GM20431 (cell line): Measurements from ENCODE around the gene SLC13A4.
"Not testable (repeated sequence)": the region's sequence is repeated elsewhere in the genome, so short reads cannot be mapped to it uniquely, and the experiment has no call there.

Source experiments
- in situ Hi-C: fragments of 300-500 bp; cut with MseI, MboI; formaldehyde crosslinking; loops from one replicate; pipeline ENCODE4 v1.15.0; 2020; ENCODE audit warnings: low sequenced_read_pairs; ENCODE audit not compliant: unreplicated experiment

The SLC13A4 gene

DNA sequence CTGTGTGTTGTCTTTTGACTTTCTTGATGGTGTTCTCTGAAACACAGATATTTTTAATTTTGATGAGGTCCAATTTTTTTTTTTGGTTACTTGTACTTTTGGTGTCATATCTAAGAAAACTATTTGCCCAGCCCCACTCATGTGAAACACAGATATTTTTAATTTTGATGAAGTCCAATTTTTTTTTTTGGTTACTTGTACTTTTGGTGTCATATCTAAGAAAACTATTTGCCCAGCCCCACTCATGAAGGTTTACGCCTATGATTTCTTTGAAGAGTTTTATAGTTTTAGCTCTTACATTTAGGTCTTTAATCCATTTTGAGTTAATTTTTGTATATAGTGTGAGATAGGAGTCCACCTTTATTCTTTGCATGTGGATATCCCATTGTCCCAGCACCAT is 60.4 kb downstream of the SLC13A4 start:
- in situ Hi-C loops, result not testable (repeated sequence)

DNA sequence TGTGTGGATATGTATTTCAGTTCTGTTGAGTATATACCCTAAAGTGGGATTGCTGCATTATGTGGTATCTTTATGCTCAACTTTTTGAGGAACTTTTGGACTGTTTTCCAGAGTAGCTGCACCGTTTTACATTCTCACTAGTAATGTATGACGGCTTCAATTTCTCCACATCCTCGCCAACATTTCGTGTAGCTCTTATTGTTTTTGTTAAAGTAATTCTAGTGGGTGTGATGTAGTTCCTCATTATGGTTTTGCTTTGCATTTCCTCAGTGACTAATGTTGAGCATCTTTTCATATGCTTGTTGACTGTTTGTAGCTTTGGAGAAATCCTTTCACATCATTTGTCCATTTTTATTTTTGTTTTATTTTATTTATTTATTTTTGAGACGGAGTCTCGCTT is 61.1 kb downstream of the SLC13A4 start:
- in situ Hi-C loops, result no loop called here

DNA sequence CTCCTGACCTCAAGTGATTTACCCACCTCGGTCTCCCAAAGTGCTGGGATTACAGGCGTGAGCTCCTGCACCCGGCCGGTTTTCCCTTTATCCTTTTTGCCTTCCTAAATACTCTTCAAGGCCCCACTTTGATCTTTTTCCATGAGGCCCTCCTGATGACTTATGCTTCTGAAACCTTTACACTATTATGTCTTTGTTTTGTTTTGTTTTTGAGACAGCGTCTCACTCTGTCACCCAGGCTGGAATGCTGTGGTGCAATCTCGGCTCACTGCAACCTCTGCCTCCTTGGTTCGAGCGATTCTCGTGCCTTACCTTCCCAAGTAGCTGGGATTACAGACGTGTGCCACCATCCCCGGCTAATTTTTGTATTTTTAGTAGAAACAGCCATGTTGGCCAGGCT is 61.8 kb downstream of the SLC13A4 start:
- in situ Hi-C loops, result no loop called here

DNA sequence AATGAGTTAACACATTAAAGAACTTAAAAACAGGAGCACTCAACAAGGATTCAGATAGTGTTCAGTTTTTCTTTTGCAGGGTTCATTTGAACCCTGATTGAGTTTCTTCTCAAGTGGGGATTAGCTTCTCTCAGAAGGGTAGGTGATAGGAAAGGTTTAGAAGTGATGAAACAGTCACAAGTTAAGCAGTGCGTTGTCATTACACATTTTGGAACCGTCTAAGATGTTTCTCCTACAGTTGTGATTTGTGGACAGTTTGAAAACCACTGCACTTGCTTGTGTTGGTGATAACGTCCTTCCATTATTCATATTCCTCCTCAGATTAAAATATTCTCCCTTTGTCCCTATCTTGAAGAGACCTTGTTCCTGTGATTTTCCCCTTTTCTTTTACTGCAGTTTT is 62.9 kb downstream of the SLC13A4 start:
- in situ Hi-C loops, result no loop called here

DNA sequence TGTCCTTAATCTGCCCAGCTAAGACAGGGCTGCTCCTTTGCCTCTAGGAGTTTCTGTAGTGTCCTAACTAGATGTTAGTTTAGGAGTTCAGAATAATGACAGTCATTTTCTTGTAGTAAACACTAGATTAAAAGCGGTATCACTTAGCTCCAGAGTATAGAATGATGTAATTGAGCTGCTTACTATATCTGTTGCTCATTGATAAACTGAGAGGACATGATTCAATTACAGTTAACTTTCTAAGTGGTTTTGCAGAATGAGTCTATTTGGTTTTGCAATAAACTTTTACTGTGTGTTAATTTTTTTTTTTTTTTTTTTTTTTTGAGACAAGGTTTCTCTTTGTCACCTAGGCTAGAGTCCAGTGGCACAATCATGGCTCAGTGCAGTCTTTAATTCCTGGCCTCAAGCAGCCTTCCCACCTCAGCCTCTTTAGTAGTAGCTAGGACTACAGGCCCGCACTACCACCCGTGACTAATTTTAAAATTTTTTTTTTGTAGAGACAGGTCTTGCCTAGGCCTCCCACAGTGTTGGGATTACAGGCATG is 63.9 kb downstream of the SLC13A4 start:
- in situ Hi-C loops, result no loop called here

DNA sequence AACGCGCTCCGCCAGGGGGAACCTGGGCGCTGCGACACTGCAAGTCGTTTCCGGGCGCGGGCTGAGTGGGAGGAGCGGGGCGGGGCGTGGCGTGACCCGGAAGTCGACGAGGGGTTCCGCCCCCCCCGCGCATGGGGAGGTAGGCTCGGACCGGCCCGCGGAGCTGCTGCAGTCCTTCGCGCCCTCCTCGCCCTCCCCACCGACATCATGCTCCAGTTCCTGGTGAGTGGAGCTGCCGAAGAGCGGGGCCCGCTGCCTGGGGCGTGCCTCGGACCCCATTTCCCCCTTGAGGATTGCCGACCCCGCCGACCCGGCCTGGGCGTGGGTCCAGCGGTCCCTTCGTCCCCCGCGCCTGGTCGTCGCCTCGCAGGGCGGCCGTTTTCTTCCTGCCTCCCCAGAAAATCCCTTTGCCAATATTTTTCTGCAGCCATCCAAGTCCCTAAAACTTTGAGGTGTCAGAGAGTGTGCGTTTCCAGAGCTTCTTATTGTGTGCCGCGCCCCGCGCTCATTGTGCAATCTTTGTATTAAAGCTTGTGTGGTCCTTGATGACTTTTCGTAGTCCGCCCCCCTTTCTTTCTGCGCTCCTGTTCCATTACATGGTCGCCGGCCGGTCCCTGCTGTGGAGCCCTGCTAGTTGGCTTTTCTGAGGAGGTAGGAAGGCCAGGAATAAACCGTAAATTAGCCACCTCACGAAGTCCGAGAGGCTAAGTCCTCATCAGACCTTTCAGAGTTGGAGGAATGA is 65.4 kb downstream of the SLC13A4 start, which contains the start of gene STMP1:
Gene STMP1 (plus strand): TSS at position 142 of the 742 bp plus-strand sequence.
- in situ Hi-C loops, result no loop called here

DNA sequence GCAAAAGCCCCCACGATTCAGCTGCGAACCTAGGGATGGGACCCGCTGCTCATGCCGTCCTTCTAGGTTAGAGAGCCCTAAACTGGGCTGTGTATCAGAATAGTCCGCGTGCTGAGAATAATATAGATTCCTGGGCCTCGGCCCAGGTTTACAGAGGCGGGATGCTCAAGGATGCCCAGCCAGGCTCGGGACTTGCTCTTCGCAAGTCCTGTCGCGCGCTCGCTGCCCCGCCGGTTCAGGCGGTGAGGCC is 65.9 kb downstream of the SLC13A4 start:
- in situ Hi-C loops, result no loop called here

DNA sequence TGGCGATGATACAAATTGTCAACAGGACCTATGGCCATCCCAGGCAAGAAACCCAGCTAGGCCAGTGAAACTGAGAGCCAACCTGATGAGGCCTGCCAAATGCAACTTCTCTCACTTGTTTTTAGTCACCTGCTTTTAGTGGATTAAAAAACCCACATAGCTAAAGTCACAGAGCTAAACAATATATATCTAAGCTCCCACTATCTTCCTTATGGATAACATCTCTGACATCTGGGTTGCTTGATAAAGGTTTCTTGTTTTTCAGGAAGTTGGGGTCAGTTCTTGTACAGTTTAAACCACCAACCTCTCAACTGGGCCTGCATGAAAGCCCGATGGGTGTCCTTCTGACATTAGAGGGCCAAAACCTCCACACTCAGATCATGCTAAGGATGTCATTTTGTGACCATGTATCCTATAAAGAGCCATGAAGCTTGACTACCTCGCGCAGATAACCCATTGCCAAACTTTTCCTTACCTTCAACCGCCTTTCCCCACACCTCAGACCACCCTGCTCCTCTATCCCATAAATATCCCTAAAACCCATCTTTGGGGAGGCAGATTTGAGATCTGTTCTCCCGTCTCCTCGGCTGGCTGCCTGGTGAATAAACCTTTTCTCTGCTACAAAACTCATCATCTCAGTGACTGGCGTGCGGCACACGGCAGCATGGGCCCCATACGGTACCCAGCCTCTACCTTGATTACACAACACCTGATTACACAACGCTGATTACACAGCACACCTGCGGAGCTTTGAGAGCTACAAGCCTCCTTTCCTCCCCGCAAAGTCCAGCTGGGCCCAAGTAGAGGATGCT is 66.5 kb downstream of the SLC13A4 start:
- in situ Hi-C loops, result no loop called here

DNA sequence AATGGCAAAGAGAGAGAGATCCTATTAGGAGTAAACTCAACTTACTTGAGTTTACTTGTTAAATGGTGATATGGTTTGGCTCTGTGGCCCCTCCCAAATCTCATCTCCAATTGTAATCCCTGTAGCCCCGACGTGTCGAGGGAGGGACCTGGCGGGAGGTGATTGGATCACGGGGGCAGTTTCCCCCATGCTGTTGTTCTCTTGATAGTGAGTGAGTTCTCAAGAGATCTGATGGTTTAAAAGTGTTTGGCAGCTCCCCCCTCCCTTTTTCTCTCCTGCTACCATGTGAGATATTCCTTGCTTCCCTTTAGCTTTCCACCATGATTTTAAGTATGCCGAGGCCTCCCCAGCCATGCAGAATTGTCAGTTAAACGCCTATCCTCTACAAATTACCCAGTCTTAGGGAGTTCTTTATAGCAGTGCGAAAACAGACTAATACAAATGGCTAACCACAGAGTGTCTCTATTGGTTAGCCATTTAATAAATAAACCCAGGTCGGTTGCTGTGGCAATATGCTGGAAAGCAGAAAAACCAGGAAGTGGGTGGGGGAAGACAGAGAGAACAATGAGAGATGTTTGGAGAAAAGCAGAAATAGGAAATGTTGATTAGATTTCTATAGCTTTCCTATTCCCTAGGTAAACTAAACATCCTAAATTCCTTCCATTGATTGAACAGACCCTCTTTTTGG is 68.7 kb downstream of the SLC13A4 start:
- in situ Hi-C loops, result no loop called here

DNA sequence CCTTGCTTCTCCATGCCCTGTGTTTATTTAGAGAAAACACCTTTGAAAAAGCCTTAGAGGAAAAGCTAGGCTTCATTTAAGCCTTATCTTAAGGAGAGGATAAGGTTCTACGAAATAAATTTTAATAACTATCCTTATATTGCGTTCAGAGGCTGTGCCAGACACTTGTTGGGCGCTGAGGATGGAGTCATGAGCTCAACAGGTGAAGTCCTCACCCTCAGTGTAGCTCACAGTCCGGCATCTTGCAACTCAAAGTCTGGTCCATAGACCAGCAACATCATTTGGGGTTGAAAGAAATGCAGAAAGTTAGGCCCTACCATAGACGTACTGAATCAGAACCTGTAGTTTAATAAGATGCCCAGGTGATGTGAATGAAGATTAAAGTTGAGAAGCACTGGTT is 69.4 kb downstream of the SLC13A4 start:
- in situ Hi-C loops, result no loop called here

DNA sequence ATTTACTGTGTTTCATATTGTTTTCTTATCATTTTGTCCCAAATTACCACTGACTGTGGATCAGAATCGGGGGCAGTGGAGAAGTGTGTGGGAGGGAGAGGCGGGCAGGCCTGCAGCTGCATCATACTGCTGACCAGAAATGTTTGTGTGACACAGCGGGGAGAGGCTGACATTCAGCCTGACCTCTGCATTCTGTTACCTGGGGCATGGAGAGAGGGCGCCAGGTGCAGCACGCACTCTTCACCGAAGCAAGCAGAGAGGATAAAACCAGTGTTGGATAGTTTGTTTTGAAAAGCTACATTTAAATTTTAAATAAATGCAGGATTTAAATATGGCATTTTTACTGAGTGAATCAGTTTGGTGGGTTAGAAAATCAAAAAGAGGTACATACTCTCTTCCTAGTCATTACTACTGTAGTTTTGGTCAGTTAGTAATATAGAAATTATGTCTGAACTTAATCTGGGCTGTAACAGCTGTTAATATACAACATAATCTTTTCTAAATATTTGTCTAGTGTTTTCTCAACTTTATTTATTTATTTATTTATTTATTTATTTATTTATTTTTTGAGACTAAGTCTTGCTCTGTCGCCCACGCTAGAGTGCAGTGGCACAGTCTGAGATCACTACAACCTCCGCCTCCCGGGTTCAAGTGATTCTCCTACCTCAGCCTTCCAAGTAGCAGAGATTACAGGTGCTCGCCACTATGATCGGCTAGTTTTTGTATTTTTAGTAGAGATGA is 74.5 kb downstream of the SLC13A4 start:
- in situ Hi-C loops, result no loop called here

DNA sequence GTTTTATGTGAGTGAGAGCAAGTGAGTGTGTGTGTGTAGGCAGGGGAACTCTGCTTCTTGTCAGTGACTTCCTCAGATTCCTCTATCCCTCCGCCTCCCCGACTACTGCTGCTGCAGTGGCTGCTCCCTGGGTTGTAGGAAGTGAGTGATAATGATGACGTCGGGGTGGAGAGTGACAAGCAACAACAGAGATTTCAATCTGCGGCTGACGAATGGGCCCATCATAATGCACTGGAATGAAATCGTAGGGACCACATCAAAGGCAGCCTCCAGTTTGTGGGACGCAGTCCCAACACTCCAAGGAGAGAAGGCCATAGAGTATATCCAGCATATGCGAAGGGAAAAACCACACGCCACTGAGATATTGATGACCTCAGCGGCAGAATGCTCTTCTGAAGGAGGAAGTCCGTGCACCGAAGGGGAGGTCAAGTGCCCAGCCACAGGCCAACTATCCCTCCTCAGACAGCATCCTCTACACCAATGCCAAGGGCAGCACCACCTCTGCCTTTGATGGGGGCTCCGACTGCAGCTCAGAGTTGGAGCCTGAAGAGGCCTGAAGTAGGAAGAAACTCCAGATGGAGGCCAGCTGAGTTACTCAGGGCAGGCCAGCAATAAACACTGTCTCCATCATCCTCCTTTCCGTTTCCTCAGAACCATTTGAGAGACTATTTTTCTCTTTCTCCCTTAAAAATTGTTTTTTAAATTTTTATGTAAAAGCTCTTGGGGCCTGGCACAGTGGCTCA is 77.0 kb downstream of the SLC13A4 start:
- in situ Hi-C loops, result no loop called here

DNA sequence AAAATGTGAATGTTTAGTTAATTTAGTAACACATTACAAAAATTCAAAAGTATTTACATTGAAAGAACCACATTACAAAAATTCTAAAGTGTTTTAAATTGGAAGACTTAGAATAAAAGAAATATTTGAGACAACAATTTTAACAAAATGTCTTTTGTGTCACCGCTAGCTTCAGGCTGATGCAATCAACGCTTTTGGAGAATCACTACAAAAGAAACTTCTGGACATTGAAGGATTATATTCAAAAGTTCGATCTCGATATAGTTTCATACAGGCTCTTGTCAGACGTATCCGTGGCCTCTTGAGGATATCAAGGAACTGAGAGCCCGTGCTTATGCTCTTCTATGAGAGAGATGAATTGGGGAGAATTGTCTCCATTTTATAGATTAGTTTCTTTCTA is 79.8 kb downstream of the SLC13A4 start:
- in situ Hi-C loops, result loop anchor here (25.0 kb wide), 1 partner anchor 361 kb away; no protein-coding TSS in a partner anchor

DNA sequence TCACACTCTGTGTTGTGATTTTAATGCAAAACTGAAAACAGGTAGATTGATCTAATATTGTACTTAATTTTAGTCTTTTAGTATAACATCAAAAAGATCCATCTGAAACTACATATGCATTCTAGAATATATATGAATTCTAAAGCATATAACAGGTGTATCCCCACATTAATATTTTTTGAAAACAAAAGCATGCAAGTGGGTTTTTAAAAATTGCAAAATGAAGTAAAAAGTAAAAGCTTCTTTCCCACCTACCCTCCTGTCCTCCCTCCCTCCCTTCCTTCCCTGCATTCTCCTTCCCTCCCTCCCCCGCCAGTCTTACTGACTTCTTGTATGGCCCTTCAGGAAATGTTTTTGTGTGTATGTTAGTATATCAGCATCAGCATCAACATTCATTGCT is 80.2 kb downstream of the SLC13A4 start:
- in situ Hi-C loops, result loop anchor here (25.0 kb wide), 1 partner anchor 360 kb away; no protein-coding TSS in a partner anchor

DNA sequence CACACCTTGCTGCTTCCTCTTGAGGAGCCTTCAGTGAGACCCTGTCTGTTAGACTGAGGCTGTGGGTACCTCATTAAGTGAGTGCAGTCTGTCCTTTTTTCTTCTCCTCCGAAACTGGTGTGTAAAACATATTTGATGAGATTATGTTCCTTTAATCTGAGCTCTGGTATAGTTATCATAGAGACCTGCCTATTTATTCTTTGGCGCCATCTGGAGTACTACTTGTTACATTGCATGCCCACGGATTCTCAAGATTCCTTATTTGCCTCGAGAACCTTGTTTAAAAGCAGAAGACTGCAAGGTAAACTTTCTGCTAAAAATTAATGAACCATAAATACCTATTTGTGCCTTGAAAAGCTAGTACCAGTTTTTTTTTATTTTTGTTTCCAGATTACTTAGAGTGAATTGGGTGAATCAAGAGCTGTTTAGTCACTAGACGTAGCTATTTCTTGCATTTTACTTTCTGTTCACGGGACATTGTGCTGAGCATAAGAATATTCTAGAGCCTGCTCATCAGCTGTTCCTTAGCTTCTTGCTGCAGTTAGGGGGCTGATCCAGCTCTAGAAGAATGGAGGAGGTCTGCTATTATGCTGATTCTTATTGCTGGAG is 82.6 kb downstream of the SLC13A4 start:
- in situ Hi-C loops, result loop anchor here (25.0 kb wide), 1 partner anchor 358 kb away; no protein-coding TSS in a partner anchor

DNA sequence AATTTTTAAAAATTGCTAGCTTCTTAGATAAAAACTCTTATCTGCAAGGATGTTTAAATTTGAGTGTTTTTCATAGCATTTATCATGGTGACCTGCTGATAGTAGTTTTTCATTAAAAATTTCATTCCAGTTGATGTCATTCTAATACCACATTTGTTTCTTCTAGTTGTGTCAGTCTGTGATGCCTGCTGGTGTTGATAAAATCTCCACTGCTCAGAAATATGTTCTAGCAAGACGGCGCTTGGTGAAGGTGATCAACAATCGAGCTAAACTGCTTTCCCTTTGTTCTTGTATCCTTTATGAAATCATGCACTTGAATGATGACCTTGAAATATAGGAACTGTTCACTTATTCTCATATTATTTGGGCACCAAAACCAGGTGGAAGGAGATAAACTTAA is 83.3 kb downstream of the SLC13A4 start:
- in situ Hi-C loops, result loop anchor here (25.0 kb wide), 1 partner anchor 357 kb away; no protein-coding TSS in a partner anchor

DNA sequence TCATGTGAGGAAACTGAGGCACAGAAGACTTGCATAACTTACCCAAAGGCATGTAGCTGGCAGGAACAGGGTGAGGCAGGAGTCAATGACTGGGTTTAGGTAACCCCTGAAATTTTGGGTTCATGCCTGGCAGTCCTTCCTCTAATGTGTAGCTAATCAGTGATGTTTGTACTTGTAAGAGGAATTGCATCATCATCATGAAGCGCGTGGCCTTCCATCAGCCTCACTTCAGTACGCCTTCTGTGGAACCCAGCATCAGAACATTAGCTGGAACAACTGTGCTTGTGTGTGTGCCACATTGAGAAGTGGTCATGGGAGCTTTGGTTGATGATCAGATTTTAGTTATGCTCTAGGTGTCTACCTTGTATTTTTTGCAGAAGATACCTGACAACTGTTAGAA is 83.8 kb downstream of the SLC13A4 start:
- in situ Hi-C loops, result loop anchor here (25.0 kb wide), 1 partner anchor 357 kb away; no protein-coding TSS in a partner anchor

DNA sequence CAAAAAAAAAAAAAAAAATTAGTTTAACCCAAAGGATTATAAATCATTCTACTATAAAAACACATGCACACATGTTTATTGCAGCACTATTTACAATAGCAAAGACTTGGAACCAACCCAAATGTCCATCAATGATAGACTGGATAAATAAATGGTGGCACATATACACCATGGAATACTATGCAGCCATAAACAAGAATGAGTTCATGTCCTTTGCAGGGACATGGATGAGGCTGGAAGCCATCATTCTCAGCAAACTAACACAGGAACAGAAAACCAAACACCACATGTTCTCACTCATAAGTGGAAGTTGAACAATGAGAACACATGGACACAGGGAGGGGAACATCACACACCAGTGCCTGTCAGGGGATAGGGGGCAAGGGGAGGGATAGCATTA is 88.3 kb downstream of the SLC13A4 start:
- in situ Hi-C loops, result loop anchor here (25.0 kb wide), 1 partner anchor 352 kb away; no protein-coding TSS in a partner anchor
